SK-N-MC (cell line): ENCODE data around the gene PLPP4.

ENCODE experiments used
- EZH2 ChIP-seq: fragments of 200-600 bp; sonication (generic); IDR thresholded peaks from one replicate; pipeline ENCODE4 v1.6.1; 2017; ENCODE audit warnings: antibody characterized with exemption
- FOXP2 ChIP-seq: optimal IDR thresholded peaks from 2 replicates; pipeline ENCODE3; 2011; ENCODE audit warnings: mild to moderate bottlenecking, moderate library complexity; ENCODE audit not compliant: insufficient read depth; ENCODE audit errors: extremely low read length, control extremely low read depth
- POLR2AphosphoS5 ChIP-seq: IDR thresholded peaks from 2 replicates; pipeline ENCODE4 v1.6.1; 2012; ENCODE audit warnings: mild to moderate bottlenecking, low read depth, low read length, borderline replicate concordance

DNA sequence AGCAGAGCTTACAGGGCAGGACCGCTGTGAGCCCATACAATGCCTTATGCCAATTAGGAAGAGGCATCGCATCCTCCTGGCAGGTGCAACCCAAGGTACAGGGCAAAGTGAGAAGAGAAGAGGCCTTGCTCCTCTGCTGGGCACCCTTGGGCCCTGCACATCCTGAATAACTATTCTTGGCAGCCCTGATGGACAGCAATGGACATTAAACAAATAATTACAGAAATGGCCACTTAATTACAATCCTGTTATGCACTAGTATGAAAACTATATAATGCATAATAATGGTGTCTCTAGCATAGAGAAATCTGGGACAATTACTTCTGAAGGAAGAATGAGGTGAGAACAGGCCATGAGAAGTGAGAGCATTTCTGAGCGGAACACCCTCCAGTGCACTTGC lies 83.5 kb downstream of the PLPP4 start:
- TF ChIP-seq EZH2 (no peak), POLR2AphosphoS5 (no peak), FOXP2 (no peak)
